H9 (cell line): ENCODE data around the gene LRRC73. TPM values are rescaled to one million over a fixed set of nuclear protein-coding genes. Genes with fewer than 3 reads are reported as not detected.

ENCODE experiments used
- DNase-seq: peaks from one replicate; pipeline ENCODE4 v3.0.0-alpha.2; 2017
- H2AFZ ChIP-seq: one replicate; pipeline ENCODE4 v1.6.1; 2013; ENCODE audit warnings: mild to moderate bottlenecking, low read length, control low read depth, moderate library complexity
- H2AK5ac ChIP-seq: 2 replicates; pipeline ENCODE4 v1.6.1; 2013; ENCODE audit warnings: low read length, control low read depth, mixed read lengths; ENCODE audit not compliant: insufficient read length
- H2BK120ac ChIP-seq: one replicate; pipeline ENCODE4 v1.6.1; 2013; ENCODE audit warnings: low read depth, mild to moderate bottlenecking, low read length, control low read depth, inconsistent platforms; ENCODE audit not compliant: poor library complexity, severe bottlenecking
- H2BK12ac ChIP-seq: 2 replicates; pipeline ENCODE4 v1.6.1; 2013; ENCODE audit warnings: low read length, control low read depth, mixed read lengths, low read depth; ENCODE audit not compliant: insufficient read length
- H2BK15ac ChIP-seq: 2 replicates; pipeline ENCODE4 v1.6.1; 2013; ENCODE audit warnings: low read depth, low read length, control low read depth
- H2BK20ac ChIP-seq: one replicate; pipeline ENCODE4 v1.6.1; 2013; ENCODE audit warnings: low read depth, mild to moderate bottlenecking, low read length, control low read depth, inconsistent platforms; ENCODE audit not compliant: poor library complexity, severe bottlenecking
- H2BK5ac ChIP-seq: 2 replicates; pipeline ENCODE4 v1.6.1; 2013; ENCODE audit warnings: low read length, control low read depth, mixed read lengths; ENCODE audit not compliant: insufficient read length
- H3K14ac ChIP-seq: 2 replicates; pipeline ENCODE4 v1.6.1; 2013; ENCODE audit warnings: low read length, control low read depth; ENCODE audit not compliant: insufficient read depth
- H3K18ac ChIP-seq: 2 replicates; pipeline ENCODE4 v1.6.1; 2013; ENCODE audit warnings: low read depth, mild to moderate bottlenecking, mixed read lengths, low read length, control low read depth; ENCODE audit not compliant: insufficient read length
- H3K23ac ChIP-seq: 2 replicates; pipeline ENCODE4 v1.6.1; 2013; ENCODE audit warnings: low read length, control low read depth, mixed read lengths, low read depth; ENCODE audit not compliant: insufficient read length
- H3K23me2 ChIP-seq: 2 replicates; pipeline ENCODE4 v1.6.1; 2013; ENCODE audit warnings: low read depth, mild to moderate bottlenecking, mixed read lengths, low read length, control low read depth; ENCODE audit not compliant: insufficient read length, poor library complexity, severe bottlenecking
- H3K27ac ChIP-seq: 2 replicates; pipeline ENCODE4 v1.5.1; 2013; ENCODE audit warnings: low read length, control low read depth, mixed read lengths, low read depth; ENCODE audit not compliant: insufficient read length
- H3K27me3 ChIP-seq: 2 replicates; pipeline ENCODE4 v1.6.1; 2013; ENCODE audit warnings: low read length, control low read depth, inconsistent platforms; ENCODE audit not compliant: insufficient read depth
- H3K4ac ChIP-seq: 2 replicates; pipeline ENCODE4 v1.6.1; 2013; ENCODE audit warnings: low read depth, mild to moderate bottlenecking, control low read depth, inconsistent platforms, low read length, moderate library complexity
- H3K4me1 ChIP-seq: 2 replicates; pipeline ENCODE4 v1.6.1; 2013; ENCODE audit warnings: low read length, control low read depth, inconsistent platforms; ENCODE audit not compliant: insufficient read depth
- H3K4me2 ChIP-seq: 2 replicates; pipeline ENCODE4 v1.6.1; 2013; ENCODE audit warnings: low read length, control low read depth, mixed read lengths; ENCODE audit not compliant: insufficient read length, insufficient read depth
- H3K56ac ChIP-seq: 2 replicates; pipeline ENCODE4 v1.6.1; 2013; ENCODE audit warnings: low read depth, mild to moderate bottlenecking, mixed read lengths, low read length, control low read depth; ENCODE audit not compliant: insufficient read length
- H3K79me1 ChIP-seq: 2 replicates; pipeline ENCODE4 v1.6.1; 2013; ENCODE audit warnings: low read depth, mild to moderate bottlenecking, moderate library complexity, low read length, control low read depth, inconsistent platforms; ENCODE audit not compliant: insufficient read depth, poor library complexity, severe bottlenecking
- H3K79me2 ChIP-seq: 2 replicates; pipeline ENCODE4 v1.6.1; 2013; ENCODE audit warnings: low read length, control low read depth, inconsistent platforms; ENCODE audit not compliant: insufficient read depth
- H3K9ac ChIP-seq: 2 replicates; pipeline ENCODE4 v1.6.1; 2013; ENCODE audit warnings: low read length, control low read depth, mixed read lengths; ENCODE audit not compliant: insufficient read length; ENCODE audit errors: extremely low read depth
- H3K9me3 ChIP-seq: one replicate; pipeline ENCODE4 v1.6.1; 2013; ENCODE audit warnings: low read depth, low read length, inconsistent platforms; ENCODE audit not compliant: control insufficient read depth
- H3T11ph ChIP-seq: one replicate; pipeline ENCODE4 v1.6.1; 2013; ENCODE audit warnings: mild to moderate bottlenecking, low read length, control low read depth, inconsistent platforms
- H4K20me1 ChIP-seq: one replicate; pipeline ENCODE4 v1.6.1; 2013; ENCODE audit not compliant: control insufficient read depth, insufficient read length, insufficient read depth
- H4K5ac ChIP-seq: 2 replicates; pipeline ENCODE4 v1.6.1; 2013; ENCODE audit warnings: low read depth, mild to moderate bottlenecking, mixed read lengths, low read length, control low read depth; ENCODE audit not compliant: insufficient read length
- H4K8ac ChIP-seq: replicated peaks from 2 replicates; pipeline ENCODE4 v1.6.1; 2013; ENCODE audit warnings: low read length, control low read depth, mixed read lengths, low read depth; ENCODE audit not compliant: insufficient read length
- H4K91ac ChIP-seq: 2 replicates; pipeline ENCODE4 v1.6.1; 2013; ENCODE audit warnings: low read depth, mild to moderate bottlenecking, moderate library complexity, mixed read lengths, low read length, control low read depth; ENCODE audit not compliant: insufficient read length
- H3K27ac Mint-ChIP-seq, 3 experiments: 2 replicates in 2 of 3; 3 replicates in 1 of 3; pipeline ENCODE4 v1.8.0; 2020 to 2021; ENCODE audit warnings: mixed read lengths in 3 of 3, mild to moderate bottlenecking in 1 of 3, moderate library complexity in 1 of 3
- H3K27me3 Mint-ChIP-seq: 2 replicates; pipeline ENCODE4 v1.8.0; 2021; ENCODE audit warnings: low read depth, mild to moderate bottlenecking, moderate library complexity, mixed read lengths
- H3K36me3 Mint-ChIP-seq, 3 experiments: 2 replicates in 2 of 3; 3 replicates in 1 of 3; pipeline ENCODE4 v1.8.0; 2020 to 2021; ENCODE audit warnings: low read depth in 3 of 3, mixed read lengths in 3 of 3; ENCODE audit not compliant: insufficient read depth in 1 of 3
- H3K4me1 Mint-ChIP-seq, 2 experiments: 2 replicates each; pipeline ENCODE4 v1.8.0; 2020; ENCODE audit warnings: mixed read lengths in 2 of 2
- H3K4me3 Mint-ChIP-seq, 2 experiments: 2 replicates in 1 of 2; 3 replicates in 1 of 2; pipeline ENCODE4 v1.8.0; 2020 to 2021; ENCODE audit warnings: mild to moderate bottlenecking in 2 of 2, mixed read lengths in 2 of 2, moderate library complexity in 1 of 2
- H3K9me3 Mint-ChIP-seq, 2 experiments: 2 replicates in 1 of 2; 3 replicates in 1 of 2; pipeline ENCODE4 v1.8.0; 2020; ENCODE audit warnings: mild to moderate bottlenecking in 2 of 2, mixed read lengths in 2 of 2, moderate library complexity in 1 of 2
- CTCF ChIP-seq: fragments of 200-600 bp; sonication (generic); conservative IDR thresholded peaks from 3 replicates; pipeline ENCODE4 v1.8.0; 2021; ENCODE audit warnings: antibody characterized with exemption, mild to moderate bottlenecking
- WGBS: extraction: QIAGEN DNeasy Blood & Tissue Kit; methylation state at CpG from one replicate; pipeline ENCODE4 v1.1.7; 2013; ENCODE audit warnings: missing lambda C conversion rate, low lambda C conversion rate, mixed read lengths; ENCODE audit not compliant: insufficient read length; ENCODE audit errors: extremely low coverage; 5-methylcytosine and 5-hydroxymethylcytosine counted together
- total RNA-seq: library from RNA; stranded (reverse); gene quantifications from 2 replicates; pipeline ENCODE4 v1.2.1, GENCODE V29; 2021

The LRRC73 gene
- total RNA-seq, 1 experiment from 2014 or later: 0.55 TPM

- Mint-ChIP-seq H3K4me1 (no peaks in the 10 kb centered on the region), H3K9me3 (no peaks in the 10 kb centered on the region), H3K36me3 (peaks cover 50 to 88% (median 73%) of the 10 kb centered on the region in 3 experiments; a peak in 6 of 7 replicates), H3K27ac (no peak overlapping the region), H3K27me3 (no peaks in the 10 kb centered on the region), H3K4me3 (no peak overlapping the region)
- Histone ChIP-seq H2AK5ac (no peak overlapping the region), H3K18ac (no peak overlapping the region), H4K5ac (no peak overlapping the region), H3K14ac (no peak overlapping the region), H3K9me3 (no peaks in the 10 kb centered on the region), H2BK15ac (no peak overlapping the region), H3K27ac (no peak overlapping the region), H3K79me1 (no peaks in the 10 kb centered on the region), H4K20me1 (no peaks in the 10 kb centered on the region), H4K91ac (no peak overlapping the region), H2AFZ (no peak overlapping the region), H3K4ac (no peak overlapping the region), H4K8ac (no peak overlapping the region), H3K56ac (no peak overlapping the region), H3K4me1 (no peaks in the 10 kb centered on the region), H3K23ac (no peak overlapping the region), H2BK5ac (no peak overlapping the region), H2BK120ac (no peak overlapping the region), H3K23me2 (no peaks in the 10 kb centered on the region), H2BK20ac (no peak overlapping the region), H2BK12ac (no peak overlapping the region), H3K27me3 (no peaks in the 10 kb centered on the region; the same call in 1 of the 2 replicates), H3K79me2 (no peaks in the 10 kb centered on the region), H3K4me2 (no peak overlapping the region), H3K9ac (no peak overlapping the region), H3T11ph (no peak overlapping the region)
- WGBS: no CpG with 5 or more reads among the region's 3 CpGs
- DNase-seq: no peak
- TF ChIP-seq CTCF: no peak
These were observed 37.1 kb upstream of the LRRC73 start for GRCh38 chr6:43547222-43547621.
